ENCODE results near the gene PTPRD. TPM values are rescaled to one million over a fixed set of nuclear protein-coding genes. Genes with fewer than 3 reads are reported as not detected.

Gene PTPRD
- total RNA-seq, 1 experiment from 2014 or later: 0.02 TPM

DNA sequence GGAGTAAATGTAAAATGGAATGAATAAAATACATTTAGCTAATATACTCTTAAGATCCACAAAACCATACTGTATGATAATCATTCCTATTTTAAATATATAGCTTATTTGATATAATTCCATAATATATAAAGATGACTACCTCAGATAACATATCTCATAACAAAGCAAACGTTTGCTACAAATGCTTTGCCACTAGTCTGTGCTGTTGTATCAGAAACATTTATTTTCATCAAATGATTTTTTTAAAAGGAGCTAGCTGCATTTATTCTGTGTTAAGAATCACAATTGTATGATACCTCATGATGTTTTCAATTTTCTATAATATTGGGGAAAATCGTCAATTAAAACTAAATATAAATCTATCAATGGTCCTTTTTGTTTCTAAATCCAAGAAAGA is 567.2 kb downstream of the PTPRD start:
- Histone ChIP-seq H3K9me3 (ENCODE audit: control insufficient read depth in 1 of 2, insufficient read depth in 1 of 2, low read depth in 1 of 2, low read length in 2 of 2) (peaks cover 0 to 10% of the 10 kb centered on the region in 2 experiments; a peak in 3 of 4 replicates), H3K4me1 (ENCODE audit: control insufficient read depth in 1 of 2, insufficient read depth in 2 of 2, low read length in 2 of 2) (no peaks in the 10 kb centered on the region), H3K36me3 (ENCODE audit: control insufficient read depth in 1 of 2, insufficient read depth in 2 of 2, low read length in 2 of 2) (no peaks in the 10 kb centered on the region), H3K9ac (ENCODE audit: low read length) (no peak overlapping the region), H3K9me2 (ENCODE audit: insufficient read depth) (no peaks in the 10 kb centered on the region), H3K27ac (ENCODE audit: low read depth, low read length) (no peak overlapping the region), H3K4me2 (ENCODE audit: low read length) (no peak overlapping the region), H2AFZ (ENCODE audit: low read depth, low read length, poor library complexity, severe bottlenecking) (no peak overlapping the region), H3K4me3 (replicated peaks in 1 of 2; ENCODE audit: low read depth in 1 of 2, low read length in 2 of 2) (no peak overlapping the region), H3K27me3 (ENCODE audit: insufficient read depth, low read length) (no peaks in the 10 kb centered on the region), H4K20me1 (ENCODE audit: insufficient read depth) (no peaks in the 10 kb centered on the region), H3K79me2 (ENCODE audit: insufficient read depth, low read length) (no peaks in the 10 kb centered on the region)
- RAD21 ChIA-PET (ENCODE audit: low non-redundant PET in 1 of 2, low total read pairs in 2 of 2, uncharacterized antibody in 2 of 2, unreplicated experiment in 2 of 2): no interaction called here
- DNase-seq (ENCODE audit: low read depth, low spot score): no peak
- POLR2A ChIA-PET: no interaction called here
- no peak for ATAC-seq
- CTCF ChIA-PET: no interaction called here
- no peak for TF ChIP-seq RAD21 (IDR thresholded peaks at IDR 0.05; ENCODE audit: low read depth)
- TF ChIP-seq, protein P1, sequence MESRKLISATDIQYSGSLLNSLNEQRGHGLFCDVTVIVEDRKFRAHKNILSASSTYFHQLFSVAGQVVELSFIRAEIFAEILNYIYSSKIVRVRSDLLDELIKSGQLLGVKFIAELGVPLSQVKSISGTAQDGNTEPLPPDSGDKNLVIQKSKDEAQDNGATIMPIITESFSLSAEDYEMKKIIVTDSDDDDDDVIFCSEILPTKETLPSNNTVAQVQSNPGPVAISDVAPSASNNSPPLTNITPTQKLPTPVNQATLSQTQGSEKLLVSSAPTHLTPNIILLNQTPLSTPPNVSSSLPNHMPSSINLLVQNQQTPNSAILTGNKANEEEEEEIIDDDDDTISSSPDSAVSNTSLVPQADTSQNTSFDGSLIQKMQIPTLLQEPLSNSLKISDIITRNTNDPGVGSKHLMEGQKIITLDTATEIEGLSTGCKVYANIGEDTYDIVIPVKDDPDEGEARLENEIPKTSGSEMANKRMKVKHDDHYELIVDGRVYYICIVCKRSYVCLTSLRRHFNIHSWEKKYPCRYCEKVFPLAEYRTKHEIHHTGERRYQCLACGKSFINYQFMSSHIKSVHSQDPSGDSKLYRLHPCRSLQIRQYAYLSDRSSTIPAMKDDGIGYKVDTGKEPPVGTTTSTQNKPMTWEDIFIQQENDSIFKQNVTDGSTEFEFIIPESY (IDR thresholded peaks at IDR 0.05; ENCODE audit: extremely low read depth, insufficient replicate concordance, low read length): no peak
- TF ChIP-seq TCF7L2 (IDR thresholded peaks at IDR 0.05; ENCODE audit: borderline replicate concordance, extremely low read depth, insufficient read depth, insufficient read length): no peak
- intact Hi-C loops (cut with micrococcal nuclease): no loop called here
- no TSS peak for BruUV-seq (replicated peaks)

DNA sequence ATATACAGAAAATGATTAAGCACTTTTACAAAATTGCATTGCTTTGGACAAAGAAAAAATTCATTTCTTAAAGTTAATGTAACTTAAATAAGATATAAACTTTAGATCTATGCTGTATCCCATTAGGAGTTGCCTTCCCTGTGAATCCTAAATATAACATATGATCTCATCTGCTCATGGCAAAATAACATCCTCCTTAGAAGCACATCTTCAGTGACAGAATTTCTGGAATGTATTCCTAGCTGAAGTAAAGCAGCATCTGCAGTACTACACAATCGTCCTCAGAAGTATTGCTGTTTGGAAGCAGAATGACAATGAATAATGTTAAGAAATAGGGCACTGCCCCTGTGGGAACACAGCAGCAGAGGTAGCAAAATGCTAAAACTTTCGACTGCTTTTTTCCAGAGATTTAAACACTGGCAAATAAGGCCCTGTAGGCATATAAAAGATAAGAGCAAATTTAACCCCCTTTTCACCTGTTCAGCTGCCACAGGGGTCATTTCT is 571.0 kb downstream of the PTPRD start:
- no peak for DNase-seq (ENCODE audit: low read depth, low spot score)
- H3K4me1 ChIP-seq (ENCODE audit: control insufficient read depth in 1 of 2, insufficient read depth in 2 of 2, low read length in 2 of 2): no peaks in the 10 kb centered on the region
- H3K79me2 ChIP-seq (ENCODE audit: insufficient read depth, low read length): no peaks in the 10 kb centered on the region
- no peaks in the 10 kb centered on the region for H3K27me3 ChIP-seq (ENCODE audit: insufficient read depth, low read length)
- ChIA-PET POLR2A (no interaction called here), RAD21 (ENCODE audit: low non-redundant PET in 1 of 2, low total read pairs in 2 of 2, uncharacterized antibody in 2 of 2, unreplicated experiment in 2 of 2) (no interaction called here), CTCF (no interaction called here)
- no peak for TF ChIP-seq ELF1 (IDR thresholded peaks at IDR 0.05; ENCODE audit: borderline replicate concordance, low read depth)
- no peak for TF ChIP-seq POLR2A (IDR thresholded peaks at IDR 0.05; ENCODE audit: borderline replicate concordance, extremely low read depth, insufficient read depth, insufficient read length)
- TF ChIP-seq FOSL1 (IDR thresholded peaks at IDR 0.05; ENCODE audit: low read depth): no peak
- TF ChIP-seq ZNF274 (IDR thresholded peaks at IDR 0.05; ENCODE audit: low read depth, low read length): no peak
- TF ChIP-seq, protein P2, sequence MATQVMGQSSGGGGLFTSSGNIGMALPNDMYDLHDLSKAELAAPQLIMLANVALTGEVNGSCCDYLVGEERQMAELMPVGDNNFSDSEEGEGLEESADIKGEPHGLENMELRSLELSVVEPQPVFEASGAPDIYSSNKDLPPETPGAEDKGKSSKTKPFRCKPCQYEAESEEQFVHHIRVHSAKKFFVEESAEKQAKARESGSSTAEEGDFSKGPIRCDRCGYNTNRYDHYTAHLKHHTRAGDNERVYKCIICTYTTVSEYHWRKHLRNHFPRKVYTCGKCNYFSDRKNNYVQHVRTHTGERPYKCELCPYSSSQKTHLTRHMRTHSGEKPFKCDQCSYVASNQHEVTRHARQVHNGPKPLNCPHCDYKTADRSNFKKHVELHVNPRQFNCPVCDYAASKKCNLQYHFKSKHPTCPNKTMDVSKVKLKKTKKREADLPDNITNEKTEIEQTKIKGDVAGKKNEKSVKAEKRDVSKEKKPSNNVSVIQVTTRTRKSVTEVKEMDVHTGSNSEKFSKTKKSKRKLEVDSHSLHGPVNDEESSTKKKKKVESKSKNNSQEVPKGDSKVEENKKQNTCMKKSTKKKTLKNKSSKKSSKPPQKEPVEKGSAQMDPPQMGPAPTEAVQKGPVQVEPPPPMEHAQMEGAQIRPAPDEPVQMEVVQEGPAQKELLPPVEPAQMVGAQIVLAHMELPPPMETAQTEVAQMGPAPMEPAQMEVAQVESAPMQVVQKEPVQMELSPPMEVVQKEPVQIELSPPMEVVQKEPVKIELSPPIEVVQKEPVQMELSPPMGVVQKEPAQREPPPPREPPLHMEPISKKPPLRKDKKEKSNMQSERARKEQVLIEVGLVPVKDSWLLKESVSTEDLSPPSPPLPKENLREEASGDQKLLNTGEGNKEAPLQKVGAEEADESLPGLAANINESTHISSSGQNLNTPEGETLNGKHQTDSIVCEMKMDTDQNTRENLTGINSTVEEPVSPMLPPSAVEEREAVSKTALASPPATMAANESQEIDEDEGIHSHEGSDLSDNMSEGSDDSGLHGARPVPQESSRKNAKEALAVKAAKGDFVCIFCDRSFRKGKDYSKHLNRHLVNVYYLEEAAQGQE (IDR thresholded peaks at IDR 0.05; ENCODE audit: low read depth): no peak
- TF ChIP-seq YY1 (IDR thresholded peaks at IDR 0.05; ENCODE audit: extremely low read depth, insufficient replicate concordance, low read depth, low read length): no peak
- TF ChIP-seq, protein P3, sequence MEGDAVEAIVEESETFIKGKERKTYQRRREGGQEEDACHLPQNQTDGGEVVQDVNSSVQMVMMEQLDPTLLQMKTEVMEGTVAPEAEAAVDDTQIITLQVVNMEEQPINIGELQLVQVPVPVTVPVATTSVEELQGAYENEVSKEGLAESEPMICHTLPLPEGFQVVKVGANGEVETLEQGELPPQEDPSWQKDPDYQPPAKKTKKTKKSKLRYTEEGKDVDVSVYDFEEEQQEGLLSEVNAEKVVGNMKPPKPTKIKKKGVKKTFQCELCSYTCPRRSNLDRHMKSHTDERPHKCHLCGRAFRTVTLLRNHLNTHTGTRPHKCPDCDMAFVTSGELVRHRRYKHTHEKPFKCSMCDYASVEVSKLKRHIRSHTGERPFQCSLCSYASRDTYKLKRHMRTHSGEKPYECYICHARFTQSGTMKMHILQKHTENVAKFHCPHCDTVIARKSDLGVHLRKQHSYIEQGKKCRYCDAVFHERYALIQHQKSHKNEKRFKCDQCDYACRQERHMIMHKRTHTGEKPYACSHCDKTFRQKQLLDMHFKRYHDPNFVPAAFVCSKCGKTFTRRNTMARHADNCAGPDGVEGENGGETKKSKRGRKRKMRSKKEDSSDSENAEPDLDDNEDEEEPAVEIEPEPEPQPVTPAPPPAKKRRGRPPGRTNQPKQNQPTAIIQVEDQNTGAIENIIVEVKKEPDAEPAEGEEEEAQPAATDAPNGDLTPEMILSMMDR (IDR thresholded peaks at IDR 0.05 in 2 of 3, conservative IDR thresholded peaks at IDR 0.05 in 1 of 3; ENCODE audit: borderline replicate concordance in 1 of 3, insufficient read depth in 1 of 3, low read depth in 2 of 3, low read length in 2 of 3): no peak
- no peak for TF ChIP-seq CBX3 (IDR thresholded peaks at IDR 0.05; ENCODE audit: low read depth)
- TF ChIP-seq, protein P4, sequence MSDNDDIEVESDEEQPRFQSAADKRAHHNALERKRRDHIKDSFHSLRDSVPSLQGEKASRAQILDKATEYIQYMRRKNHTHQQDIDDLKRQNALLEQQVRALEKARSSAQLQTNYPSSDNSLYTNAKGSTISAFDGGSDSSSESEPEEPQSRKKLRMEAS (IDR thresholded peaks at IDR 0.05): no peak
- H3K9me3 ChIP-seq (ENCODE audit: control insufficient read depth in 1 of 2, insufficient read depth in 1 of 2, low read depth in 1 of 2, low read length in 2 of 2): peaks cover 4 to 9% of the 10 kb centered on the region in 2 experiments; a peak in 2 of 4 replicates
- H3K9me2 ChIP-seq (ENCODE audit: insufficient read depth): no peaks in the 10 kb centered on the region
- H3K9ac ChIP-seq (ENCODE audit: low read length): no peak overlapping the region
- intact Hi-C loops (cut with micrococcal nuclease): no loop called here
- ATAC-seq: no peak
- H3K4me2 ChIP-seq (ENCODE audit: low read length): no peak overlapping the region
- BruUV-seq (replicated peaks): no TSS peak
- H3K27ac ChIP-seq (ENCODE audit: low read depth, low read length): no peak overlapping the region
- H4K20me1 ChIP-seq (ENCODE audit: insufficient read depth): no peaks in the 10 kb centered on the region
- H3K4me3 ChIP-seq (replicated peaks in 1 of 2; ENCODE audit: low read depth in 1 of 2, low read length in 2 of 2): no peak overlapping the region
- H3K36me3 ChIP-seq (ENCODE audit: control insufficient read depth in 1 of 2, insufficient read depth in 2 of 2, low read length in 2 of 2): no peaks in the 10 kb centered on the region
- no peak overlapping the region for H2AFZ ChIP-seq (ENCODE audit: low read depth, low read length, poor library complexity, severe bottlenecking)
